ENCODE results near the gene TANGO2. TPM values are rescaled to one million over a fixed set of nuclear protein-coding genes. Genes with fewer than 3 reads are reported as not detected.

TANGO2 gene
- total and polyA plus RNA-seq, 2 of the 8 experiments (the other 6 are each of a cell fraction or from before 2014, with no cell fraction given) = 10.1 to 18.4 TPM

DNA sequence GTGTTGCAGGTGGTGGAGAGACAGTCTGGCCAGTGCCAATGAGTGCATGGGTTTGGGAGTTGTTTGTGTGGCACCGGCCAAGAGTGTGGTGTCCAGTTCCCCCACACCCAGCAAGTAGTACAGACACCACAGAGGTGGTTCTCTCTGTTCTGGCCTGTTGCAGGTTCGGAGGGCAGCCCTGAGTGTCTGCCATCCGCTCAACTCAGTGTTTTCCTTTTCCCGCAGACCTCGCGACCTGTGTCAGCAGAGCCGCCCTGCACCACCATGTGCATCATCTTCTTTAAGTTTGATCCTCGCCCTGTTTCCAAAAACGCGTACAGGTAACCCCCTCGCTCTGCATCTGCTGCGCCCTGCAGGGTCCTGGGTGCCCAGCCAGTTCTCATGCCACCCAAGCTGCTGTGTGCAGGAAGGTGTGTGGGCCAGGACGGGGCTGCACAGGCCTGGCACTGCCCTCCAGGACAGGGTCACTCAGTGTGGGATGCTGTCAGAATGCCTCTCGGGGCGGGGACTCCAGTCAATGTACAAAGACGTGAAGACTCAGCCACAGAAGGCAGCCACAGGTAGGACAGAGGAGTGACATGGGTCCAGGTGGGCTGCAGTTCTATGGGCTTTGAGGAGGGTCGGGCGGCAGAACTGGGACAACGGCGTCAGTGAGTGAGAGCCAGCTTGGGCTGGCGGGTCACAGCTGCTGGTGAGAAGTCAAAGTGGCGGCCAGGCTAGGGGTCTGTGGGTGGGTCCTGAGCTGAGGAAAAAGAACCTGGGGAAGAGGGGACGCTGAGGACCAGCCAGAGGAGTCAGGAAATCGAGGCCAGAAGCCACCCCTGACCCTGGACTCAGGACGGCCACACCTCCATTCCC is 15.9 kb downstream of the TANGO2 start (continued):
- TF ChIP-seq, protein P1, sequence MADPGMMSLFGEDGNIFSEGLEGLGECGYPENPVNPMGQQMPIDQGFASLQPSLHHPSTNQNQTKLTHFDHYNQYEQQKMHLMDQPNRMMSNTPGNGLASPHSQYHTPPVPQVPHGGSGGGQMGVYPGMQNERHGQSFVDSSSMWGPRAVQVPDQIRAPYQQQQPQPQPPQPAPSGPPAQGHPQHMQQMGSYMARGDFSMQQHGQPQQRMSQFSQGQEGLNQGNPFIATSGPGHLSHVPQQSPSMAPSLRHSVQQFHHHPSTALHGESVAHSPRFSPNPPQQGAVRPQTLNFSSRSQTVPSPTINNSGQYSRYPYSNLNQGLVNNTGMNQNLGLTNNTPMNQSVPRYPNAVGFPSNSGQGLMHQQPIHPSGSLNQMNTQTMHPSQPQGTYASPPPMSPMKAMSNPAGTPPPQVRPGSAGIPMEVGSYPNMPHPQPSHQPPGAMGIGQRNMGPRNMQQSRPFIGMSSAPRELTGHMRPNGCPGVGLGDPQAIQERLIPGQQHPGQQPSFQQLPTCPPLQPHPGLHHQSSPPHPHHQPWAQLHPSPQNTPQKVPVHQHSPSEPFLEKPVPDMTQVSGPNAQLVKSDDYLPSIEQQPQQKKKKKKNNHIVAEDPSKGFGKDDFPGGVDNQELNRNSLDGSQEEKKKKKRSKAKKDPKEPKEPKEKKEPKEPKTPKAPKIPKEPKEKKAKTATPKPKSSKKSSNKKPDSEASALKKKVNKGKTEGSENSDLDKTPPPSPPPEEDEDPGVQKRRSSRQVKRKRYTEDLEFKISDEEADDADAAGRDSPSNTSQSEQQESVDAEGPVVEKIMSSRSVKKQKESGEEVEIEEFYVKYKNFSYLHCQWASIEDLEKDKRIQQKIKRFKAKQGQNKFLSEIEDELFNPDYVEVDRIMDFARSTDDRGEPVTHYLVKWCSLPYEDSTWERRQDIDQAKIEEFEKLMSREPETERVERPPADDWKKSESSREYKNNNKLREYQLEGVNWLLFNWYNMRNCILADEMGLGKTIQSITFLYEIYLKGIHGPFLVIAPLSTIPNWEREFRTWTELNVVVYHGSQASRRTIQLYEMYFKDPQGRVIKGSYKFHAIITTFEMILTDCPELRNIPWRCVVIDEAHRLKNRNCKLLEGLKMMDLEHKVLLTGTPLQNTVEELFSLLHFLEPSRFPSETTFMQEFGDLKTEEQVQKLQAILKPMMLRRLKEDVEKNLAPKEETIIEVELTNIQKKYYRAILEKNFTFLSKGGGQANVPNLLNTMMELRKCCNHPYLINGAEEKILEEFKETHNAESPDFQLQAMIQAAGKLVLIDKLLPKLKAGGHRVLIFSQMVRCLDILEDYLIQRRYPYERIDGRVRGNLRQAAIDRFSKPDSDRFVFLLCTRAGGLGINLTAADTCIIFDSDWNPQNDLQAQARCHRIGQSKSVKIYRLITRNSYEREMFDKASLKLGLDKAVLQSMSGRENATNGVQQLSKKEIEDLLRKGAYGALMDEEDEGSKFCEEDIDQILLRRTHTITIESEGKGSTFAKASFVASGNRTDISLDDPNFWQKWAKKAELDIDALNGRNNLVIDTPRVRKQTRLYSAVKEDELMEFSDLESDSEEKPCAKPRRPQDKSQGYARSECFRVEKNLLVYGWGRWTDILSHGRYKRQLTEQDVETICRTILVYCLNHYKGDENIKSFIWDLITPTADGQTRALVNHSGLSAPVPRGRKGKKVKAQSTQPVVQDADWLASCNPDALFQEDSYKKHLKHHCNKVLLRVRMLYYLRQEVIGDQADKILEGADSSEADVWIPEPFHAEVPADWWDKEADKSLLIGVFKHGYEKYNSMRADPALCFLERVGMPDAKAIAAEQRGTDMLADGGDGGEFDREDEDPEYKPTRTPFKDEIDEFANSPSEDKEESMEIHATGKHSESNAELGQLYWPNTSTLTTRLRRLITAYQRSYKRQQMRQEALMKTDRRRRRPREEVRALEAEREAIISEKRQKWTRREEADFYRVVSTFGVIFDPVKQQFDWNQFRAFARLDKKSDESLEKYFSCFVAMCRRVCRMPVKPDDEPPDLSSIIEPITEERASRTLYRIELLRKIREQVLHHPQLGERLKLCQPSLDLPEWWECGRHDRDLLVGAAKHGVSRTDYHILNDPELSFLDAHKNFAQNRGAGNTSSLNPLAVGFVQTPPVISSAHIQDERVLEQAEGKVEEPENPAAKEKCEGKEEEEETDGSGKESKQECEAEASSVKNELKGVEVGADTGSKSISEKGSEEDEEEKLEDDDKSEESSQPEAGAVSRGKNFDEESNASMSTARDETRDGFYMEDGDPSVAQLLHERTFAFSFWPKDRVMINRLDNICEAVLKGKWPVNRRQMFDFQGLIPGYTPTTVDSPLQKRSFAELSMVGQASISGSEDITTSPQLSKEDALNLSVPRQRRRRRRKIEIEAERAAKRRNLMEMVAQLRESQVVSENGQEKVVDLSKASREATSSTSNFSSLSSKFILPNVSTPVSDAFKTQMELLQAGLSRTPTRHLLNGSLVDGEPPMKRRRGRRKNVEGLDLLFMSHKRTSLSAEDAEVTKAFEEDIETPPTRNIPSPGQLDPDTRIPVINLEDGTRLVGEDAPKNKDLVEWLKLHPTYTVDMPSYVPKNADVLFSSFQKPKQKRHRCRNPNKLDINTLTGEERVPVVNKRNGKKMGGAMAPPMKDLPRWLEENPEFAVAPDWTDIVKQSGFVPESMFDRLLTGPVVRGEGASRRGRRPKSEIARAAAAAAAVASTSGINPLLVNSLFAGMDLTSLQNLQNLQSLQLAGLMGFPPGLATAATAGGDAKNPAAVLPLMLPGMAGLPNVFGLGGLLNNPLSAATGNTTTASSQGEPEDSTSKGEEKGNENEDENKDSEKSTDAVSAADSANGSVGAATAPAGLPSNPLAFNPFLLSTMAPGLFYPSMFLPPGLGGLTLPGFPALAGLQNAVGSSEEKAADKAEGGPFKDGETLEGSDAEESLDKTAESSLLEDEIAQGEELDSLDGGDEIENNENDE (IDR thresholded peaks at IDR 0.05; ENCODE audit: insufficient replicate concordance, low read length) = no peak

Measured in H1 (cell line).